ENCODE measurements around the gene THEMIS. TPM values are rescaled to one million over a fixed set of nuclear protein-coding genes. Genes with fewer than 3 reads are reported as not detected.

THEMIS gene
- total RNA-seq, 4 donors from 2014 or later, result 0.79 to 5.7 (median 1.2) TPM

- no peaks in the 10 kb centered on the region for H3K9me3 ChIP-seq
- no peak overlapping the region for H3K27ac ChIP-seq
- WGBS, 2 donors, result 74 to 76% methylated on average over 1 of the region's 1 CpG
- peak overlapping the region in 2 of 4 donors; percentile 6 to 9 for H3K4me3 ChIP-seq
- no peaks in the 10 kb centered on the region for H3K27me3 ChIP-seq
- H3K4me1 ChIP-seq, result no peaks in the 10 kb centered on the region
- TF ChIP-seq POLR2A (IDR thresholded peaks at IDR 0.05) (no peak), CTCF (IDR thresholded peaks at IDR 0.05) (no peak)
- intact Hi-C loops (cut with DNase I), result no loop called here
- no peak for DNase-seq
- H3K36me3 ChIP-seq, result no peaks in the 10 kb centered on the region
Measured at GRCh38 chr6:127917766-127918165, 16.9 kb upstream of the THEMIS start.

DNA sequence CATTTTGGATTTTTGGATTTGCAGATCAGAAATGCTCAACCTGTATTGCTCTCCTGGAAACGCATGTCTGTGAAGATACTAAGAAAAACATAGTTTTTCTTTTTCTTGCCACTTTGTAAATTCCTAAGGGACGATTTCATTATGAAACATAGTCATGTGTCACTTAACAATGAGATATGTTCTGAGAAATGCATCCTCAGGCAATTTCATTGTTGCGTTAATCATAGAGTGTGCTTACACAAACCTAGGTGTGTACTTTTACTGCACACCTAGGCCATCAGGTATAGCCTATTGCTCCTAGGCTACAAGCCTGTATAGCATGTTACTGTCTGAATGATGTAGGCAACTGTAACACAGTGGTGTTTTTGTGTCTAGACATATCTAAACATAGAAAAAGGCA, 13.4 kb upstream of the THEMIS start:
- H3K27ac ChIP-seq, result no peak overlapping the region
- 45 to 46% methylated on average over 3 of the region's 3 CpGs for WGBS, 2 donors
- no peak for DNase-seq
- H3K4me3 ChIP-seq, result no peak overlapping the region
- no peaks in the 10 kb centered on the region for H3K27me3 ChIP-seq
- no peaks in the 10 kb centered on the region for H3K36me3 ChIP-seq
- no peak for TF ChIP-seq POLR2A (IDR thresholded peaks at IDR 0.05)
- no peak for TF ChIP-seq CTCF (IDR thresholded peaks at IDR 0.05)
- no peaks in the 10 kb centered on the region for H3K9me3 ChIP-seq
- no peaks in the 10 kb centered on the region for H3K4me1 ChIP-seq
- intact Hi-C loops (cut with DNase I), result no loop called here

DNA sequence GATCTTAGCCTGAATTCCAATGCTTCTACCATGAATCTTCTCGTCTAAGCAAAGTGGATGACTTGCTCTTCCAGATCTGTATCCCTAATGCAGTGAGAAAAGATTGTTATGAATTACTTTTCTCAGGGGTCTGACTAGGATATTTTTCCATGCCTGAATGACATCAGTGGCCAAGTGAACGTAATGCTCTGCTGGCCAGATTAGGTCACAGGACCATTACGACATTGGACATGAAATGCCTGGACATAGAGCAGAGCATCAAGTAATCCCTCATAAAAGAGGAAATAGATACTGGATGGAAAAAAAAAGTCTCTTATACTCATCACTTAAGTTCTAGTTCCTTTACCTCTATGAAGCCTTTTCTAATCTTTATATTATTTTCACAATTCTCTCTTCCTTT, 12.1 kb upstream of the THEMIS start:
- Histone ChIP-seq H3K27ac (no peak overlapping the region), H3K9me3 (no peaks in the 10 kb centered on the region), H3K4me3 (no peak overlapping the region), H3K36me3 (no peaks in the 10 kb centered on the region), H3K4me1 (no peaks in the 10 kb centered on the region), H3K27me3 (no peaks in the 10 kb centered on the region)
- 45 to 54% methylated on average over 3 of the region's 3 CpGs for WGBS, 2 donors
- no peak for TF ChIP-seq CTCF (IDR thresholded peaks at IDR 0.05)
- no peak for TF ChIP-seq POLR2A (IDR thresholded peaks at IDR 0.05)
- intact Hi-C loops (cut with DNase I), result no loop called here
- DNase-seq, result no peak

GRCh38 chr6:127907960-127908640, 7.2 kb upstream of the THEMIS start:
- Histone ChIP-seq H3K36me3 (no peaks in the 10 kb centered on the region), H3K27ac (peak overlapping the region in 1 of 4 donors; percentile 26), H3K4me1 (no peaks in the 10 kb centered on the region), H3K4me3 (no peak overlapping the region), H3K9me3 (no peaks in the 10 kb centered on the region), H3K27me3 (no peaks in the 10 kb centered on the region)
- intact Hi-C loops (cut with DNase I), result no loop called here
- TF ChIP-seq POLR2A (IDR thresholded peaks at IDR 0.05) (no peak), CTCF (IDR thresholded peaks at IDR 0.05) (no peak)
- DNase-seq, result no peak
- 79 to 90% methylated on average over 7 of the region's 7 CpGs for WGBS, 2 donors

DNA sequence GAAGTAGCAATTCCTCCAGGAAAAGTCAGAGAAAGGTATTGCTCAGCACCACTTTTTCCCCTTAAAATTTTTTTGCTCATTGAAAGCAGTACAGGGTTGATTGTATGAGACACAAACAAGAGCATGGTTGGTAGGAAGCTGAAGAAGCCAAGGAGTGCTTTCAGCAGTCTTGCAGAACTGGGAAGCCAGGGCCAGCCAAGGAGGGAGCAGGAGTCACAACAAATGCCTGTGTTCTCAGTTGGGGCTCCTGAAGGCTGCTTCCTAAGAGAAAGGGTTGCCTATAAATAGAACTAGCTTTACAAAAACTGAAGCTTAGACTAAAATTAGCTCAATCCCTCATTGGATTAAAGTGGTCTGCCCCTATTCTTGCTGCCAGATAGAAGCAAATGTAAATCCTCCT, 3.3 kb upstream of the THEMIS start:
- no peaks in the 10 kb centered on the region for H3K27me3 ChIP-seq
- DNase-seq, result no peak

More for the DNA sequence above, 3.3 kb upstream of the THEMIS start:
- no peaks in the 10 kb centered on the region for H3K4me1 ChIP-seq
- no peak overlapping the region for H3K4me3 ChIP-seq
- intact Hi-C loops (cut with DNase I), result no loop called here
- H3K36me3 ChIP-seq, result no peaks in the 10 kb centered on the region
- no peak for TF ChIP-seq POLR2A (IDR thresholded peaks at IDR 0.05)
- TF ChIP-seq CTCF (IDR thresholded peaks at IDR 0.05), result no peak
- H3K27ac ChIP-seq, result no peak overlapping the region
- H3K9me3 ChIP-seq, result no peaks in the 10 kb centered on the region

Data from esophagus squamous epithelium (tissue), 5 donors.